Subcutaneous abdominal adipose tissue (tissue), 5 donors: ENCODE measurements around the gene KRTAP5-8.
"Not testable (repeated sequence)": the region's sequence is repeated elsewhere in the genome, so short reads cannot be mapped to it uniquely, and the experiment has no call there.

Source experiments
- H3K27ac ChIP-seq: one replicate; pipeline ENCODE4 v1.7.0; 2013; ENCODE audit warnings: low read depth, mild to moderate bottlenecking, inconsistent platforms, low read length, moderate library complexity
- H3K27me3 ChIP-seq, 5 donors: one replicate each; pipeline ENCODE4 v1.7.0; 2013; ENCODE audit warnings: low read length in 5 of 5, inconsistent platforms in 1 of 5; ENCODE audit not compliant: control insufficient read depth in 5 of 5, insufficient read depth in 4 of 5
- H3K36me3 ChIP-seq, 5 donors: one replicate each; pipeline ENCODE4 v1.7.0; 2013; ENCODE audit warnings: low read length in 5 of 5; ENCODE audit not compliant: control insufficient read depth in 5 of 5, insufficient read depth in 5 of 5
- H3K4me1 ChIP-seq, 5 donors: one replicate each; pipeline ENCODE4 v1.7.0; 2013; ENCODE audit warnings: low read length in 5 of 5, mild to moderate bottlenecking in 3 of 5, moderate library complexity in 1 of 5; ENCODE audit not compliant: control insufficient read depth in 5 of 5, insufficient read depth in 5 of 5
- H3K4me3 ChIP-seq, 5 donors: one replicate each; pipeline ENCODE4 v1.7.0; 2013; ENCODE audit warnings: low read length in 5 of 5, low read depth in 1 of 5
- H3K9ac ChIP-seq, 5 donors: one replicate each; pipeline ENCODE4 v1.7.0; 2013; ENCODE audit warnings: low read length in 5 of 5, mild to moderate bottlenecking in 4 of 5, moderate library complexity in 3 of 5
- H3K9me3 ChIP-seq, 5 donors: one replicate each; pipeline ENCODE4 v1.7.0; 2013; ENCODE audit warnings: low read length in 5 of 5; ENCODE audit not compliant: control insufficient read depth in 5 of 5
- donor health status: healthy.
- donor health status: healthy.
- donor health status: healthy.
- donor health status: healthy.
- donor health status: healthy.

Gene KRTAP5-8

DNA sequence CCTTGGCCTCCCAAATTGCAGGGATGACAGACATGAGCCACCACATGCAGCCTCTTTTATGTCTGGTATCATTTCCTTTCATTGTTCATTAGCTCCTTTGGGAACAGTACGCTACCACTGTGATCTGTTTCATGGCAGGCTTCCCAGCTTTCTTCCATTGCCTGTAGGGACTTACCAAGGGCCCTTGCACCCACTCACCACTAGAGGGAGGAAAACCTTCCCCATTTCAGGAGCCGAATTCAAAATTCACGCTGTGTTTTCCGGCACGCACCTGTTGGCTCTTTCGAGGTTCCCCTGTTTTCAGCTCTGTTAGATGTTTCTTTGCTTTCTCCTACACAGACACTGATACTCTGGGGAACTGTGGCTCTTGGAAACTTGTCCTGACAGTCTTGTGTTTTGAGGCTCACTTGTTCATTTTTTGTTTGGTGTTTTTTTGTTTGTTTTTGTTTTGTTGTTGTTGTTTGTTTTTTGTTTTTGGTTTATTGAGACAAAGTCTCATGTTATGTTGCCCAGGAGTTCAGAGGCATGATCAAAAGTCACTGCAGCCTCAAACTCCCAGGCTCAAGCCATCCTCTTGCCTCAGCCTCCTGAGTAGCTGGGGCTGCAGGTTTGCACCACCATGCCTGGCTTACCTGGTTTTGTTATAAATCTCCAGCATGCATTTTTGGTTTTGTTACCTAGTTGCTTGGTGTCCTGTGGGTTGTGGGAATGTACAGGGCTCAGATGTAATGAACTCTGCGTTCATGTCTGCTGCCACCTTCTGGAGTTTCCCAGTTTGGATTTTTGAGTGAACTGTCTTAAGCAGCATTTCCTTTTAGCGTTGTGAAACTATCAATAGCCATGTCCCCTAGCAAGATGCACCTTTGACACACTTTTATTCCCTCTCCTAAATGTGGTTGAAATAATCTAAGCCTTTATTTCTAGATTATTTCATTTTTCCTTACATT lies 42.5 kb downstream of the KRTAP5-8 start:
- H3K27ac ChIP-seq, result no peak overlapping the region
- H3K4me1 ChIP-seq, result peaks cover 0 to 21% (median 15%) of the 10 kb centered on the region in 5 donors
- H3K27me3 ChIP-seq, result peaks cover 0 to 14% (median 3%) of the 10 kb centered on the region in 5 donors
- H3K9ac ChIP-seq, result no peak overlapping the region
- H3K9me3 ChIP-seq, result no peaks in the 10 kb centered on the region
- no peaks in the 10 kb centered on the region for H3K36me3 ChIP-seq
- H3K4me3 ChIP-seq, result no peak overlapping the region

DNA sequence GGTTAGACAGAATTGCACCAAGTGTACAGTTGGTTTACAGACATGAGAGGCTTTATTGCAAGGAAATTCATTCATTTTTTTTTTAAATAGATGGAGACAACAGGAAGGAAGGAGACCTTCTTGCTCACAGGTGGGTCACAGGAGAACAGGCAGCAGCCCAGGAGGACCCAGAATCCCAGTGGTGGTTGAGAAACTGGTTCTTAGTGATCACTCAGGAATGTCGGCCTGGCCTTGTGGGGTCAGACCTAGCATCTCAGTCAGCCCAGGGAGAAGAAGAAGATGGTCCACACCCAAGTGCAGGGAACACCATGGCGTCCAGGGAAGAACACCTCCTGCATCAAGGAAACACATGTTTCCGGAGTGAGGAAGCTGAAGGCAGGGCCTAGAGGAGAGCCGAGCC lies 44.0 kb downstream of the KRTAP5-8 start:
- Histone ChIP-seq H3K4me3 (no peak overlapping the region), H3K9ac (no peak overlapping the region), H3K4me1 (peaks cover 0 to 21% (median 15%) of the 10 kb centered on the region in 5 donors), H3K36me3 (no peaks in the 10 kb centered on the region), H3K27ac (no peak overlapping the region), H3K27me3 (peaks cover 0 to 10% (median 3%) of the 10 kb centered on the region in 5 donors), H3K9me3 (no peaks in the 10 kb centered on the region)

GRCh38 chr11:71582309-71582895 lies 44.6 kb downstream of the KRTAP5-8 start, which contains the start of gene KRTAP5-11:
TSS of gene KRTAP5-11 (minus strand) at chr11:71582875. CDS start at chr11:71582837, 38 bp downstream.
- Histone ChIP-seq H3K27me3 (peaks cover 0 to 8% (median 2%) of the 10 kb centered on the region in 5 donors), H3K4me3 (no peak within 1 kb of the TSS), H3K4me1 (peaks cover 0 to 21% (median 15%) of the 10 kb centered on the region in 5 donors), H3K9ac (no peak within 1 kb of the TSS), H3K27ac (no peak within 1 kb of the TSS), H3K36me3 (no peaks in the 10 kb centered on the region), H3K9me3 (no peaks in the 10 kb centered on the region)

- not testable (repeated sequence) for H3K27ac ChIP-seq, H3K9me3 ChIP-seq
Measured at GRCh38 chr11:71582969-71583368, 45.1 kb downstream of the KRTAP5-8 start.

GRCh38 chr11:71585673-71586072 lies 47.8 kb downstream of the KRTAP5-8 start:
- not testable (repeated sequence) for H3K27ac ChIP-seq, H3K36me3 ChIP-seq, H3K4me3 ChIP-seq, H3K9ac ChIP-seq, H3K9me3 ChIP-seq, H3K27me3 ChIP-seq
- peaks cover 0 to 10% (median 3%) of the 10 kb centered on the region in 5 donors for H3K4me1 ChIP-seq

More at GRCh38 chr11:71582969-71583368, 45.1 kb downstream of the KRTAP5-8 start:
- H3K27me3 ChIP-seq, H3K36me3 ChIP-seq, H3K9ac ChIP-seq, H3K4me3 ChIP-seq: not testable (repeated sequence)
- H3K4me1 ChIP-seq, result peaks cover 0 to 21% (median 15%) of the 10 kb centered on the region in 5 donors

- not testable (repeated sequence) for H3K36me3 ChIP-seq, H3K4me1 ChIP-seq, H3K9ac ChIP-seq, H3K27ac ChIP-seq, H3K27me3 ChIP-seq, H3K9me3 ChIP-seq, H3K4me3 ChIP-seq
Measured at GRCh38 chr11:71588314-71588713, 50.5 kb downstream of the KRTAP5-8 start.
